Breast epithelium (tissue), 4 donors: Measurements from ENCODE around the gene ZNF662. TPM values are rescaled to one million over a fixed set of nuclear protein-coding genes. Genes with fewer than 3 reads are reported as not detected.

Experiments
- DNase-seq, 2 donors: peaks; one replicate each; pipeline ENCODE4 v3.0.0-alpha.2; 2019; ENCODE audit warnings: low spot score in 2 of 2
- H3K27ac ChIP-seq, 2 donors: fragments of 200-600 bp; sonication (generic) in 1 of 2; one replicate each; pipeline ENCODE4 v1.5.1; 2016 to 2019; ENCODE audit warnings: mild to moderate bottlenecking in 1 of 2
- H3K27me3 ChIP-seq, 2 donors: fragments of 200-600 bp; sonication (generic) in 1 of 2; one replicate each; pipeline versions ENCODE4 v1.5.1 to v1.6.0; 2017 to 2019; ENCODE audit warnings: control low read depth in 1 of 2, mild to moderate bottlenecking in 1 of 2
- H3K36me3 ChIP-seq: fragments of 200-600 bp; one replicate; pipeline ENCODE4 v1.5.1; 2019
- H3K4me1 ChIP-seq, 2 donors: fragments of 200-600 bp; sonication (generic); one replicate each; pipeline ENCODE4 v1.5.1; 2016 to 2019; ENCODE audit warnings: control low read depth in 1 of 2
- H3K4me3 ChIP-seq, 3 donors: fragments of 200-600 bp; sonication (generic); 1 replicate in 2 of 3; 2 replicates in 1 of 3; pipeline ENCODE4 v1.5.1; 2016 to 2019; ENCODE audit warnings: mild to moderate bottlenecking in 3 of 3, moderate library complexity in 2 of 3
- H3K9me3 ChIP-seq, 2 donors: fragments of 200-600 bp; sonication (generic) in 1 of 2; one replicate each; pipeline ENCODE4 v1.5.1; 2016 to 2019; ENCODE audit warnings: control low read depth in 1 of 2
- POLR2A ChIP-seq: fragments of 450-650 bp; IDR thresholded peaks from one replicate; pipeline ENCODE4 v1.6.1; 2016; ENCODE audit warnings: antibody characterized with exemption, mild to moderate bottlenecking, moderate library complexity
- POLR2AphosphoS5 ChIP-seq, 3 donors: sonication (generic); formaldehyde crosslinking; IDR thresholded peaks; one replicate each; pipeline ENCODE4 v1.6.1; 2017; ENCODE audit warnings: antibody characterized with exemption in 3 of 3
- intact Hi-C: fragments of 100-400 bp; cut with DNase I; formaldehyde crosslinking; loops from one replicate; pipeline ENCODE4 v1.15.1; 2023; ENCODE audit warnings: low total_unique reads
- total RNA-seq, 3 donors: library from RNA; depleted of rRNA; stranded (reverse); fragments of >200 nt; gene quantifications; one replicate each; pipeline ENCODE4 v1.1.0, GENCODE V29; 2016
- TF ChIP-seq, protein P1 (sequence below), 3 donors: fragments of 450-650 bp; IDR thresholded peaks; one replicate each; pipeline ENCODE4 v1.5.1; 2016 to 2017; ENCODE audit warnings: antibody characterized with exemption in 3 of 3, mild to moderate bottlenecking in 3 of 3, moderate library complexity in 3 of 3

The ZNF662 gene
- total RNA-seq, 3 donors from 2014 or later: 8.2 to 17.4 (median 13.8) TPM

DNA sequence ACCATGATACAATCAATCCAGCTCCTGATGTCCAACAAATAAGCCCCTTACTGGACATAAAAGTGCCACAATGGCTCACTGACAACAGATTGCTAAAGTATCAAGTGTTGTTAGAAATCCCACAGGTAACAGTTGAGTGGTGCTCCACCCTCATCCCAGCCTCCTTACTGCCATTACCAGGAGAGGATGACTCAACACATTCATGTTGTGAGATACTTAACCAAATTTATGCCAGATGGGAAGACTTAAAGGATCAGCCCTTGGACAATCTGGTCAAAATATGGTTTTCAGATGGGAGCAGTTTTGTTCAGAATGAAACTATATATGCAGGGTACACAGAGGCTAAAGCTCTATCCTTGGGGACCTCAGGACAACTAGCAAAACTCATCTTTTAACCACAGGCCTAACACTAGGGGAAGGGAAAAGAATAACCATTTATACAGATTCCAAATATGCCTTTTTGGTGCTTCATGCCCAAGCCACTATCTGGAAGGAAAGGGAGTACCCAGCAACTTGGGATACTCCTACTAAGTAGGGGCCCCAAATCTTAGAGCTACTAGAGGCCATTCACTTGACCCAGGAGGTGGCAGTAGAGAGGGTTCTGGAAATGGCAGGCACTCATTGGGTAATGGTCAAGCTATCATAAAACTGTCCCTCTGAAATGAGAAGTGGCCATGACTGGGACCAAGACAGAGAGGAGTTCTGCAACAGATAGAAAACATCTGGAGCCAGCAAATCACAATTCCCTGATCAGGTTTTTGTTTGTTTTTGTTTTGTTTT lies 6.9 kb upstream of the ZNF662 start:
- Histone ChIP-seq H3K27ac (no peak overlapping the region), H3K4me1 (no peaks in the 10 kb centered on the region), H3K4me3 (no peak overlapping the region), H3K9me3 (no peaks in the 10 kb centered on the region), H3K36me3 (no peaks in the 10 kb centered on the region), H3K27me3 (no peaks in the 10 kb centered on the region)
- TF ChIP-seq, protein P1, sequence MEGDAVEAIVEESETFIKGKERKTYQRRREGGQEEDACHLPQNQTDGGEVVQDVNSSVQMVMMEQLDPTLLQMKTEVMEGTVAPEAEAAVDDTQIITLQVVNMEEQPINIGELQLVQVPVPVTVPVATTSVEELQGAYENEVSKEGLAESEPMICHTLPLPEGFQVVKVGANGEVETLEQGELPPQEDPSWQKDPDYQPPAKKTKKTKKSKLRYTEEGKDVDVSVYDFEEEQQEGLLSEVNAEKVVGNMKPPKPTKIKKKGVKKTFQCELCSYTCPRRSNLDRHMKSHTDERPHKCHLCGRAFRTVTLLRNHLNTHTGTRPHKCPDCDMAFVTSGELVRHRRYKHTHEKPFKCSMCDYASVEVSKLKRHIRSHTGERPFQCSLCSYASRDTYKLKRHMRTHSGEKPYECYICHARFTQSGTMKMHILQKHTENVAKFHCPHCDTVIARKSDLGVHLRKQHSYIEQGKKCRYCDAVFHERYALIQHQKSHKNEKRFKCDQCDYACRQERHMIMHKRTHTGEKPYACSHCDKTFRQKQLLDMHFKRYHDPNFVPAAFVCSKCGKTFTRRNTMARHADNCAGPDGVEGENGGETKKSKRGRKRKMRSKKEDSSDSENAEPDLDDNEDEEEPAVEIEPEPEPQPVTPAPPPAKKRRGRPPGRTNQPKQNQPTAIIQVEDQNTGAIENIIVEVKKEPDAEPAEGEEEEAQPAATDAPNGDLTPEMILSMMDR (IDR thresholded peaks at IDR 0.05): no peak
- TF ChIP-seq POLR2AphosphoS5 (IDR thresholded peaks at IDR 0.05) (no peak), POLR2A (no peak)
- intact Hi-C loops: no loop called here
- DNase-seq: no peak

DNA sequence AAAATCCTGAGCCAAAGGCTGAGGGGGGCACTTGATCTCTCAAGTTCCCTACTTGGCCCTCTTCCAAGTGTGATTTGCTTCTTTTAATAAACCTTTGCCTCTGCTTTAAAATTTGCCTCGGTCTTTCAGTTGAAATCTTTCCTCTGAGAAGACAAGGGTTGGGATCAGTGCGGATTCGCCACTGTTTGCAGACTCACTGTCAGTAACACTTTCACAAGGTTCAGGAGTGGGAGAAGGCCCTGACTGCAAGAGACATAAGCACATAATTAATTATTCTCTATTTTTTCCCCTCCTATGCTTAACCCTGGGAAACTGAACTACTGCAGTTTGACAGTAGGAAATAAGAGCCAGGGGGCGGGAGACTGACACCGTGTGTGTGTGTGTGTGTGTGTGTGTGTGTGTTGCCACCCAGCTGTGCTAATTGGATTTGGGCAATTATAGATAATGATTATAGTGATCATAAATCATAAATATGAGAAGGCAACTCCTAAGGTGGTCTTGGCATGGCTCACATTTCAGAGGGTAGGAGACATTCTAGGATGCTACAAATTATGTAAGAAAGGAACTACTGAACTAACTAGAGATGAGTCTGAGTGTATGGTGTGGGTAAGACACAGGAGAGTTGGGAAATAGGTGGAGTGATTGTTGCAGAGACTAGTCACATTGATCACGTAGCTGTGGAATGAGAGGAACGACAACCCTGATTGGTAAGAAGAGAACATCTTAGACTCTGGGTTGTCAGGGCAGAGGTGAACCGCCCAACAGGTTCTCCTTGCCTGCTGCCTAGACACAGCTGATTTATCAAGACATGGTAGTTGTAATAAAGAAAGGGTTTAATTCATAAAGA lies 5.5 kb upstream of the ZNF662 start:
- no peaks in the 10 kb centered on the region for H3K9me3 ChIP-seq
- no peak overlapping the region for H3K4me3 ChIP-seq
- H3K27me3 ChIP-seq: no peaks in the 10 kb centered on the region
- no peaks in the 10 kb centered on the region for H3K36me3 ChIP-seq
- no peak overlapping the region for H3K27ac ChIP-seq
- TF ChIP-seq POLR2A (no peak), POLR2AphosphoS5 (IDR thresholded peaks at IDR 0.05) (no peak)
- TF ChIP-seq, protein P1 (IDR thresholded peaks at IDR 0.05): no peak
- intact Hi-C loops: no loop called here
- no peaks in the 10 kb centered on the region for H3K4me1 ChIP-seq
- no peak for DNase-seq

DNA sequence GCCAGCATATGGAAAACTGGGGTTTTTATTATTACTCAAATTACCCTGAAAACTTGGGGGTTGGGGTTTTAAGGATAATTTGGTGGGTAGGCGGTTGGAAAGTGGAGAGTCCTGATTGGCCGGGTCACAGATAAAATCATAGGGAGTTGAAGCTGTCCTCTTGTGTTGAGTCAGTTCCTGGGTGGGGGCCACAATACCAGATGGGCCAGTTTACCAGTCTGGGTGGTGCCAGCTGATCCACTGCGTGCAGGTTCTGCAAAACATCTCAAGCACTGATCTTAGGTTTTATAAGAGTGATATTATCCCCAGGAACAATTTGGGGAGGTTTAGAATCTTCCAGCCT lies 4.9 kb upstream of the ZNF662 start:
- Histone ChIP-seq H3K4me1 (no peaks in the 10 kb centered on the region), H3K4me3 (no peak overlapping the region), H3K27me3 (no peaks in the 10 kb centered on the region), H3K27ac (no peak overlapping the region), H3K36me3 (no peaks in the 10 kb centered on the region), H3K9me3 (no peaks in the 10 kb centered on the region)
- DNase-seq: no peak
- TF ChIP-seq POLR2AphosphoS5 (IDR thresholded peaks at IDR 0.05) (no peak), POLR2A (no peak)
- TF ChIP-seq, protein P1 (IDR thresholded peaks at IDR 0.05): no peak
- intact Hi-C loops: no loop called here

DNA sequence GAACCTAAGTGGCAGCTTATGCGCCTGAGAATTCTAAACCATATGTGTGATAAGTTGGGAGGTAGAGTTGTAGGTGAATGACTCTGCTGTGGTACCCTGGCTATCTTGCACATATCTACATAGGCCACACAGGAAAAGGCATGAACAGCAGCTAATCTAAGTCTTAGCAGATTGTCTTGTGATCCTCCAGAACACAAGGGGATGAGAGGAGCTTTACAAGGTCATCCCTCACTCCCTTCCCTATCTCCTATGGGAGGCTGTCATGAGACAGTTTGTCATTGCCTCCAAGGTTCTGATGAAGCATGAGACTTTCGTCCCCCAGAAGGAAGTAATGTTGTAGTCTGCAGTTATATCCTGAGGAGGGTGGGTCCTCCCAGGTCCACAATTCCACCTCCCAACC lies 3.7 kb upstream of the ZNF662 start:
- no peaks in the 10 kb centered on the region for H3K9me3 ChIP-seq

More for the DNA sequence above, 3.7 kb upstream of the ZNF662 start:
- TF ChIP-seq, protein P1 (IDR thresholded peaks at IDR 0.05): no peak
- TF ChIP-seq POLR2AphosphoS5 (IDR thresholded peaks at IDR 0.05): no peak
- no peak for TF ChIP-seq POLR2A
- H3K27me3 ChIP-seq: no peaks in the 10 kb centered on the region
- intact Hi-C loops: no loop called here
- no peak overlapping the region for H3K4me3 ChIP-seq
- peaks cover 0 to 5% of the 10 kb centered on the region in 2 donors for H3K4me1 ChIP-seq
- DNase-seq: no peak
- H3K36me3 ChIP-seq: no peaks in the 10 kb centered on the region
- no peak overlapping the region for H3K27ac ChIP-seq
